Uterus (tissue), 4 donors: Measurements from ENCODE around the gene ZG16. TPM values are rescaled to one million over a fixed set of nuclear protein-coding genes. Genes with fewer than 3 reads are reported as not detected.

Experiments used
- DNase-seq, 2 donors: peaks; one replicate each; pipeline ENCODE4 v3.0.0-alpha.2; 2019 to 2020
- H3K27ac ChIP-seq, 2 donors: fragments of 200-600 bp; sonication (generic); 1 replicate in 1 of 2; 2 replicates in 1 of 2; pipeline ENCODE4 v1.5.1; 2016 to 2018
- H3K27me3 ChIP-seq, 2 donors: fragments of 200-600 bp; sonication (generic); one replicate each; pipeline ENCODE4 v1.5.1; 2018 to 2019; ENCODE audit warnings: control low read depth in 1 of 2
- H3K36me3 ChIP-seq, 2 donors: fragments of 200-600 bp; sonication (generic); one replicate each; pipeline ENCODE4 v1.5.1; 2019; ENCODE audit warnings: control low read depth in 1 of 2
- H3K4me1 ChIP-seq, 2 donors: fragments of 200-600 bp; sonication (generic); one replicate each; pipeline ENCODE4 v1.5.1; 2018 to 2019; ENCODE audit warnings: control low read depth in 1 of 2
- H3K4me3 ChIP-seq, 2 donors: fragments of 200-600 bp; sonication (generic); 1 replicate in 1 of 2; 2 replicates in 1 of 2; pipeline ENCODE4 v1.5.1; 2018 to 2019; ENCODE audit warnings: mild to moderate bottlenecking in 1 of 2
- H3K9me3 ChIP-seq, 2 donors: fragments of 200-600 bp; sonication (generic); one replicate each; pipeline ENCODE4 v1.5.1; 2019; ENCODE audit warnings: control low read depth in 1 of 2
- POLR2A ChIP-seq, 2 donors: fragments of 450-650 bp; IDR thresholded peaks; one replicate each; pipeline ENCODE4 v1.6.1; 2016; ENCODE audit warnings: antibody characterized with exemption in 2 of 2, mild to moderate bottlenecking in 1 of 2, moderate library complexity in 1 of 2
- intact Hi-C: fragments of 100-400 bp; cut with DNase I; formaldehyde crosslinking; loops from one replicate; pipeline ENCODE4 v1.15.1; 2023; ENCODE audit warnings: low total_unique reads
- total RNA-seq, 4 donors: library from RNA; depleted of rRNA in 3 of 4; stranded (reverse); fragments of >200 nt in 3 of 4; gene quantifications; one replicate each; pipeline versions ENCODE4 v1.1.0 to v1.2.4, GENCODE V29; 2014 to 2023
- TF ChIP-seq, protein P1 (sequence below), 4 experiments: fragments of 200-600 bp in 2 of 4; fragments of 450-650 bp in 2 of 4; sonication (generic) in 2 of 4; IDR thresholded peaks; one replicate each; pipeline ENCODE4 v1.5.1; 2016 to 2019; ENCODE audit warnings: antibody characterized with exemption in 4 of 4, mild to moderate bottlenecking in 2 of 4, moderate library complexity in 1 of 4
- donor health status: DM: yes; HTN: yes; CAD: no.

Gene ZG16
- total RNA-seq, 4 donors from 2014 or later = under 0.01 TPM; not detected in 3

DNA sequence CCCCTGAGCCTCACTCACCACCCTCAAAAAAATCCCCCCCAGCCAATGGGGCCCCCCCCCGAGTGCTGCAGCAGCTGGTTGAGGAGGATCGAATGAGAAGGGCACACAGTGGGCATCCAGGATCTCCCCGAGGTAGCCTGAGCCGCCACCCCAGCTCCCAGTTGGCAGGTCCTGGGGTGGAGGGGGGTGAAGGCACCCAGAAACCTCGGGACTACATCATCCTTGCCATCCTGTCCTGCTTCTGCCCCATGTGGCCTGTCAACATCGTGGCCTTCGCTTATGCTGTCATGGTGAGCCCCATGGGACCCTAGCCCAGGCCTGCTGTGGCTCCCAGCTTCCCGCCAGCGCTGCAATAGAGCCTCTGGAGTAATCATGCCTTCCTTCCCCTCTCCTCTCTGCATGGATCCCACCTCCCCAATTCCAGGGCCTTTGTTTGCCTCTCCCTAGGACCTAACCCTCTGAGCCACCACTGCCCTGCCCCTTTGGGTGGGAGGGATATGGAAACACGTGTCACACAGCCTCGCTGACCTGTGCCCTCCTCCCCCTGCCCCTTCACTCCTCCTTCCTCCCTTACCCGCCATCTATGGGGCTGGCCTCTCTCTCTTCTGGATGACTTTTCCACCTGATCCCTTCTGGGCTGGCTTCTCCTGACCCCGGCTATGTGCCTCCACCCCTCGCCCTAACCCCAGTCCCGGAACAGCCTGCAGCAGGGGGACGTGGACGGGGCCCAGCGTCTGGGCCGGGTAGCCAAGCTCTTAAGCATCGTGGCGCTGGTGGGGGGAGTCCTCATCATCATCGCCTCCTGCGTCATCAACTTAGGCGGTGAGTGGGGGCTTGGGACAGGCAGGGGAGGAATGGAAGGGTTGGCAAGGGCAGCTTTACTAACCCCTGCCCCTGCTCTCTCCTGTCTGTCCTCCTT, 35.8 kb downstream of the ZG16 start:
- peak in 1 of 2 donors; percentile 34 for DNase-seq
- no peaks in the 10 kb centered on the region for H3K9me3 ChIP-seq
- H3K4me1 ChIP-seq = peaks cover 4 to 29% of the 10 kb centered on the region in 2 donors
- peak overlapping the region; percentile 96 to 99 for H3K27ac ChIP-seq
- peak overlapping the region in 1 of 2 donors; percentile 66 for H3K4me3 ChIP-seq
- H3K36me3 ChIP-seq = no peaks in the 10 kb centered on the region
- H3K27me3 ChIP-seq = no peaks in the 10 kb centered on the region
- intact Hi-C loops = no loop called here
- TF ChIP-seq, protein P1, sequence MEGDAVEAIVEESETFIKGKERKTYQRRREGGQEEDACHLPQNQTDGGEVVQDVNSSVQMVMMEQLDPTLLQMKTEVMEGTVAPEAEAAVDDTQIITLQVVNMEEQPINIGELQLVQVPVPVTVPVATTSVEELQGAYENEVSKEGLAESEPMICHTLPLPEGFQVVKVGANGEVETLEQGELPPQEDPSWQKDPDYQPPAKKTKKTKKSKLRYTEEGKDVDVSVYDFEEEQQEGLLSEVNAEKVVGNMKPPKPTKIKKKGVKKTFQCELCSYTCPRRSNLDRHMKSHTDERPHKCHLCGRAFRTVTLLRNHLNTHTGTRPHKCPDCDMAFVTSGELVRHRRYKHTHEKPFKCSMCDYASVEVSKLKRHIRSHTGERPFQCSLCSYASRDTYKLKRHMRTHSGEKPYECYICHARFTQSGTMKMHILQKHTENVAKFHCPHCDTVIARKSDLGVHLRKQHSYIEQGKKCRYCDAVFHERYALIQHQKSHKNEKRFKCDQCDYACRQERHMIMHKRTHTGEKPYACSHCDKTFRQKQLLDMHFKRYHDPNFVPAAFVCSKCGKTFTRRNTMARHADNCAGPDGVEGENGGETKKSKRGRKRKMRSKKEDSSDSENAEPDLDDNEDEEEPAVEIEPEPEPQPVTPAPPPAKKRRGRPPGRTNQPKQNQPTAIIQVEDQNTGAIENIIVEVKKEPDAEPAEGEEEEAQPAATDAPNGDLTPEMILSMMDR (IDR thresholded peaks at IDR 0.05) = no peak
- no peak for TF ChIP-seq POLR2A (IDR thresholded peaks at IDR 0.05)

DNA sequence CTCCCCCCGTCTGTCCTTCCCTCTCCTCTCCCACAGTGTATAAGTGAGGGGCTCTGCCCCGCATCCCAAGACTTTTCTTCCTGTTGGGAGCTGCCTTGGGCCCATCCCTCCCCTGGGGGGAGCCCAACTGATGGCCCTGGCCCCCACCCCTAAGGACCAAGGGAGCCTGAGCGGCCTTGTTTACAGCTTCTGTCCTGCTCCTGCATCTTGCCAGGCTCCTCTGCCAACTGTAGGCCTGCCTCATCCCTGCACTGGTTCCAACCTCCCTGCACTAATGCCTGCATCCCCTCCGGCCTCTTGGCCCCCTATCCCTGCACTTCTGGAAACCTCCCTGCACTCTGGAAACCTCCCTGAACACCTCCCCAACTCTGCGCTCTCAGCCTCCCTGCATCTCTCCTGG, 36.5 kb downstream of the ZG16 start:
- no peaks in the 10 kb centered on the region for H3K9me3 ChIP-seq
- intact Hi-C loops = no loop called here
- no peaks in the 10 kb centered on the region for H3K27me3 ChIP-seq
- H3K27ac ChIP-seq = peak overlapping the region; percentile 96 to 99
- no peak for DNase-seq
- H3K4me1 ChIP-seq = peaks cover 0 to 23% of the 10 kb centered on the region in 2 donors
- TF ChIP-seq, protein P1 (IDR thresholded peaks at IDR 0.05) = no peak
- no peak for TF ChIP-seq POLR2A (IDR thresholded peaks at IDR 0.05)
- H3K36me3 ChIP-seq = no peaks in the 10 kb centered on the region
- H3K4me3 ChIP-seq = no peak overlapping the region

DNA sequence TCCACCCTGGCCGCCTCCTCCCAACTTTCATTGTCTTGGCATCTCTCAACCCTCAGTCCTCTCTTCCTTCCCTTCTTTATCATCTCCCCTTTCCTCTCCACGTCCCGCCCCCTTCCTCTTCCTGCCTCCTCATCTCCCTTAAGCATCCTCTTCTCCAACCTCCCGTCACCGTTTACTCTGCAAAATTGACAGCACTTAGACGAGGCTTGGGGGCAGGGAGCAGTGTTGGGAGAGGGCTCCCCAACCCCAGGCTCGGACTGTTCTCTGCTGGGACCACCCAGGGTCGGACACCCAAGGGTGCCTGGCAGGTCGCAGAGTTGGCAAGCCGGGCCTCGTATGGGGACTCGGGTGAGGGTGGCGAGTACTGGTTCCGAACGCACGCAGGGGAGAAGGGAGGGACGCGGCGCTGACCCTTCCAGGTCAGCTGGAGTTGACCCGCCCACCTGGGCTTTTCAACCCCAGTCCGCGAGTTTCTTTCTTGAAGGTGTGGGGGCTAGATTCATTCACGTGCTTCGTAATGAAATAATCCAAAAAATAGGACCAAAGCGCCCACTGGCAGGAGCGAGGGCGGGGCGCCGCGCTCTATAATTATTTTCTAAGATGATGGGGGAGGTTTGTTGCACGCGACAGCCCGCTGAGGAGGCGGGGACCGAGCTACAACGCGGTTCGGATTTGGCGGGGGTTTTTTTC, 37.1 kb downstream of the ZG16 start:
- DNase-seq = peak; percentile 50 to 58
- intact Hi-C loops = no loop called here
- peaks cover 0 to 18% of the 10 kb centered on the region in 2 donors for H3K4me1 ChIP-seq
- H3K27ac ChIP-seq = peak overlapping the region; percentile 96 to 99
- TF ChIP-seq, protein P1 (IDR thresholded peaks at IDR 0.05) = no peak
- no peak for TF ChIP-seq POLR2A (IDR thresholded peaks at IDR 0.05)
- H3K27me3 ChIP-seq = no peaks in the 10 kb centered on the region
- H3K36me3 ChIP-seq = no peaks in the 10 kb centered on the region
- no peaks in the 10 kb centered on the region for H3K9me3 ChIP-seq
- H3K4me3 ChIP-seq = peak overlapping the region; percentile 72 to 90

DNA sequence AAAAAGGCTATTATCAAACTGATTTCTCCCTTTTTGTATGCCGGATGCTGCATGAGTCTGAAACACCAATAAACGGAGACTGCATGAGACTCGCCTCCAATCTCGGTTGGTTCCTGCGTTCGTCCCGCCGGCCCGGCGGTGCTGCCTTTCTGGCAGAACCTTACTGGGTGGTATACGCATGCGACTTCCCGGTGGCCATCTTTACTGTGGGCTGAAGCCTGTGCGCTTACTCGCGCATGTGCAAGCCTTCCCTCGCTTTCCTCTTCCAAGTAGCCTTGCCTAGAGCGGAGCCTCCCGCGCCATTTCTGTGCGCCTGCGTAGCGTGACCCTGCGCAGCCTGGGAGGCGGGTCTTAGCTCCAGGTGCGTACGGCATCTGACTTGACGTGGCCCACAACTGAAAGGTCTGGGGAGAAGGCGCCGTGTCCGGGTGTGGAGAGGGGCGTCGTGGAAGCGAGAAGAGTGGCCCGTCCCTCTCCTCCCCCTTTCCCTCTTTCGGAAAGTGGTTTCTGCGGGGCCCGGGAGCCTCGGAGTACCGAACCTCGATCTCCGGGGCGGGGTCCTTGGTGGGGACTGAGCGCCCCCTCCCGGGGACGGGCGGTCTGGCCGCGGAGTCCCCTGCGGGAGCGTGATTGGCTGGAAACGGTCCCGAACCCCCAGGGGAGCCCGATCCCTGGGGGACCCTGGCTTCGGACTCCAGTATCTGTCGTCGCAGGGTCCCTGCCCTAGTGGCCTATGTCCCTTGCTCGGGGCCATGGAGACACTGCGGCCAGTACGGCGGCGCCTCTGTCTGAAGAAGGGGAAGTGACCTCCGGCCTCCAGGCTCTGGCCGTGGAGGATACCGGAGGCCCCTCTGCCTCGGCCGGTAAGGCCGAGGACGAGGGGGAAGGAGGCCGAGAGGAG, 38.0 kb downstream of the ZG16 start, which contains the start of gene PAGR1:
TSS of gene PAGR1 (plus strand) at position 360 of the 901 bp plus-strand sequence. CDS start at position 734, 374 bp downstream.
- TF ChIP-seq POLR2A (IDR thresholded peaks at IDR 0.05) = peak; percentile 73 to 74
- TF ChIP-seq, protein P1 (IDR thresholded peaks at IDR 0.05) = peak; percentile 85 to 91 (median 88)
- peak within 1 kb of the TSS; percentile 72 to 90 for H3K4me3 ChIP-seq
- H3K4me1 ChIP-seq = peaks cover 0 to 11% of the 10 kb centered on the region in 2 donors
- no peaks in the 10 kb centered on the region for H3K36me3 ChIP-seq
- H3K27me3 ChIP-seq = no peaks in the 10 kb centered on the region
- intact Hi-C loops = no loop called here
- H3K27ac ChIP-seq = peak within 1 kb of the TSS; percentile 96 to 99
- H3K9me3 ChIP-seq = no peaks in the 10 kb centered on the region
- peak; percentile 99 to 100 for DNase-seq
